DND-41 (cell line): ENCODE measurements around the gene IRX2.

Experiments
- CTCF ChIP-seq: IDR thresholded peaks from 2 replicates; pipeline ENCODE4 v1.5.1; 2012; ENCODE audit warnings: borderline replicate concordance, low read length, moderate library complexity, mild to moderate bottlenecking; ENCODE audit not compliant: poor library complexity, severe bottlenecking; ENCODE audit errors: extremely low read depth
- EZH2 ChIP-seq: IDR thresholded peaks from 3 replicates; pipeline ENCODE4 v1.6.1; 2012; ENCODE audit warnings: borderline replicate concordance, low read depth, mild to moderate bottlenecking, moderate library complexity, low read length, inconsistent platforms; ENCODE audit not compliant: severe bottlenecking

GRCh38 chr5:2783223-2783622 lies 31.7 kb upstream of the IRX2 start:
- TF ChIP-seq CTCF (no peak), EZH2 (no peak)
